ENCODE data around the gene RPL22L1. TPM values are rescaled to one million over a fixed set of nuclear protein-coding genes. Genes with fewer than 3 reads are reported as not detected.

RPL22L1 gene
- total RNA-seq, 1 donor from 2014 or later: 58.2 TPM

DNA sequence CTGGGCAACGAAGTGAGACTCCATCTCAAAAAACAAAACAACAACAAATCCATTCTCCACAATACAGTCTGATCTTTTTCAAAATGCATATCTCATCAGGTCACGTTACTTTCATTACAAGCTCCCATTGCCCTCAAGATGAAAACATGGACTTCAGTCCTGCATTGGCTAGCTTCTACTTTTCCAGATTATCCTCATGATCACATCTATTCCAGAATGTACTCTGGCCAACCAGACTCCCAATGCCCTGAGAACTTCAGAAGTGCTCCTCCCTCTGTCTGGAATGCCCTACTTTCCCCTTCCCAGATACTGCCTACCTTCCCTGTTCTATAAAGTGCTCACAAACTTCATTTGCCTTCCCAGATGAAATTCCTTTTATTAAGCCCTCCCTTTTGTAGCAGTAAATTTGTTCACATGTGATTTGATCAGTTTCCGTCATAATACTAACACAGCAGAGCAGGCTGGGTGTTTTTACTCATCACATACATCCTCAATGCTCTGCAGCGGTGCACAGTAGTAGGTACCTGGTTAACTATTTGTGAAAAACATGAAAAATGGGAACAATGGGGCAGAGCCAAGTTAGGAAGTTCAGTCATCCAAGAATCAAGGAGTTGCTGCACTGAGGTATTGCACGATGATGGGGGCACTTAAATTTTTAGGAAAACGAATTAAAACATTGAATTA, 5.3 kb downstream of the RPL22L1 start:
- Mint-ChIP-seq H3K27ac (ENCODE audit: unreplicated experiment) (no peak overlapping the region), H3K4me3 (ENCODE audit: unreplicated experiment) (no peak overlapping the region), H3K9me3 (ENCODE audit: low read depth) (no peaks in the 10 kb centered on the region), H3K4me1 (ENCODE audit: low read depth) (peaks cover 28% of the 10 kb centered on the region), H3K36me3 (ENCODE audit: low read depth) (peaks cover 15% of the 10 kb centered on the region), H3K27me3 (ENCODE audit: low read depth) (no peaks in the 10 kb centered on the region)
- DNase-seq (ENCODE audit: low spot score): no peak
- TF ChIP-seq, protein P1, sequence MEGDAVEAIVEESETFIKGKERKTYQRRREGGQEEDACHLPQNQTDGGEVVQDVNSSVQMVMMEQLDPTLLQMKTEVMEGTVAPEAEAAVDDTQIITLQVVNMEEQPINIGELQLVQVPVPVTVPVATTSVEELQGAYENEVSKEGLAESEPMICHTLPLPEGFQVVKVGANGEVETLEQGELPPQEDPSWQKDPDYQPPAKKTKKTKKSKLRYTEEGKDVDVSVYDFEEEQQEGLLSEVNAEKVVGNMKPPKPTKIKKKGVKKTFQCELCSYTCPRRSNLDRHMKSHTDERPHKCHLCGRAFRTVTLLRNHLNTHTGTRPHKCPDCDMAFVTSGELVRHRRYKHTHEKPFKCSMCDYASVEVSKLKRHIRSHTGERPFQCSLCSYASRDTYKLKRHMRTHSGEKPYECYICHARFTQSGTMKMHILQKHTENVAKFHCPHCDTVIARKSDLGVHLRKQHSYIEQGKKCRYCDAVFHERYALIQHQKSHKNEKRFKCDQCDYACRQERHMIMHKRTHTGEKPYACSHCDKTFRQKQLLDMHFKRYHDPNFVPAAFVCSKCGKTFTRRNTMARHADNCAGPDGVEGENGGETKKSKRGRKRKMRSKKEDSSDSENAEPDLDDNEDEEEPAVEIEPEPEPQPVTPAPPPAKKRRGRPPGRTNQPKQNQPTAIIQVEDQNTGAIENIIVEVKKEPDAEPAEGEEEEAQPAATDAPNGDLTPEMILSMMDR (IDR thresholded peaks at IDR 0.05): peak; percentile 11

DNA sequence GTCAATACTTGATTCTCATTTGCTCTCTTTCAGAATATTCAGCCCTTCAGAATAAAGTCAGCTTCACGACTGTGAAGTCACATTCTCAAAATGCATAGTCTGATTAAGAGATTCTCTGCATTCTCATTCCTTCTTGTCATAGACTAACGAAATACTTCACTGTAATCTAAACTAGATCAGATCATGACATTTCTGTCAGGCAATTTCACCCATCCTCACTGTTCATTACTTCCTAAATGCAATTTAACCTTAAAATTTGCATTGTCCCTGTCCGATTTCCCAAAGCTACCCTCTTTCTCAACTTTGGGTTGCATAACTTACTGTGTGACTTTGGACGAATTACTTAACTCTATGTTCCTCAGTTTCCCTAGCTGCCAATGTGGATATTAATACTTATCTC, 6.2 kb downstream of the RPL22L1 start:
- Mint-ChIP-seq H3K9me3 (ENCODE audit: low read depth) (no peaks in the 10 kb centered on the region), H3K4me1 (ENCODE audit: low read depth) (peaks cover 24% of the 10 kb centered on the region), H3K27ac (ENCODE audit: unreplicated experiment) (no peak overlapping the region), H3K27me3 (ENCODE audit: low read depth) (no peaks in the 10 kb centered on the region), H3K4me3 (ENCODE audit: unreplicated experiment) (no peak overlapping the region), H3K36me3 (ENCODE audit: low read depth) (peaks cover 15% of the 10 kb centered on the region)
- TF ChIP-seq, protein P1 (IDR thresholded peaks at IDR 0.05): no peak
- no peak for DNase-seq (ENCODE audit: low spot score)

DNA sequence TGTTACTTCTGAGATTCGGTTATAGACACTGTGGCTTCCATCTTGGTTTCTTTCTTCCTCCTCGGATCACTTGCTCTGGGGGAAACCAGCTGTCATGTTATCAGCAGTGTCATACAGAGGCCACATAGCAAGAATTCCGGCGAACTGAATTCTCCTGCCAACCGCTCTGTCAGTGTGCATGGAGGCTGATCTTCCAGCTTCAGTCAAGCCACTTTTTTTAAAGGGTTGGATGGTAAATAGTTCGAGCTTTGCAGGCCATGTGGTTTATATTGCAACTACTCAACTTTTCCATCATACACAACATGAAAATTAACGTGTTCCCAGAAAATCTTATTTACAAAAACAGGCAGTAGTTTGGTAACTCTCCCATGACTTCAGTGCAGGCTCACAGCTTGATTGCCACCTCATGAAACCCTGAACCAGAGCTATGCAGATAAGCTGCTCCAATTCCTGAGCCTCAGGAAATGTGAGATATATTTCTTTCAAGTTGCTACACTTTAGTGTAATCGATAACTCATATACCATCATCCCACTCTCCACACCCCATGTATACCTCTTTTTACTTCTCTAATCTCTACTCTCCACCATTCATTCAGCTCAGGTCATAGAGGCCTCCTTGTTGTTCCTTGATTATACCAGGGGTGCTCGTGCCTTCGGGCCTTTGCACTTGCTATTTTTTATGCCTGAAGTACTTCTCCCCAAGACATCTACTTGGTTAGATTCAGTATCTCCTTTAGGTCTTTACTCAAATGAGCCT, 7.2 kb downstream of the RPL22L1 start:
- Mint-ChIP-seq H3K27ac (ENCODE audit: unreplicated experiment) (no peak overlapping the region), H3K4me1 (ENCODE audit: low read depth) (peaks cover 24% of the 10 kb centered on the region), H3K9me3 (ENCODE audit: low read depth) (no peaks in the 10 kb centered on the region), H3K4me3 (ENCODE audit: unreplicated experiment) (no peak overlapping the region), H3K27me3 (ENCODE audit: low read depth) (no peaks in the 10 kb centered on the region), H3K36me3 (ENCODE audit: low read depth) (peaks cover 15% of the 10 kb centered on the region)
- TF ChIP-seq, protein P1 (IDR thresholded peaks at IDR 0.05): no peak
- no peak for DNase-seq (ENCODE audit: low spot score)

DNA sequence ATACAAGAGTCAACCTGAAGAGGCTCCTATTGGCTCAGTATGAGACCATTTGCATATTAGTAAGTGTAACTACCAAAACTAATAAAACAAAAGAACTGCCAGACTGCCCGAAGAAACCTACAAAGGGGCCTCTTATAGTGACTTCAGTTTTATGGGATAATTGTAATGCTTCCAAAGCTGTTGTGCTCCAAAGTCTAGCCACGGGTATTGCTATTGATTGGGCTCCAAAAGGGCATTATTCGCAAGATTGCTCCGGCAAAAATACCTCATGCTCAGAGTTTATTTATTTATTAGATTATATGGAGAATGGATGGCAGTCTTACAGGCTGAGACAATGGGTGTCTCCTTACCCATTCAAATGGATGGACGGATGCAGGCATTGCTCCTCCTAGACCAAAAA, 11.4 kb downstream of the RPL22L1 start:
- Mint-ChIP-seq H3K4me1 (ENCODE audit: low read depth) (peaks cover 16% of the 10 kb centered on the region), H3K4me3 (ENCODE audit: unreplicated experiment) (no peak overlapping the region), H3K9me3 (ENCODE audit: low read depth) (no peaks in the 10 kb centered on the region), H3K27ac (ENCODE audit: unreplicated experiment) (no peak overlapping the region), H3K27me3 (ENCODE audit: low read depth) (no peaks in the 10 kb centered on the region), H3K36me3 (ENCODE audit: low read depth) (no peaks in the 10 kb centered on the region)
- TF ChIP-seq, protein P1 (IDR thresholded peaks at IDR 0.05): no peak
- DNase-seq (ENCODE audit: low spot score): no peak

DNA sequence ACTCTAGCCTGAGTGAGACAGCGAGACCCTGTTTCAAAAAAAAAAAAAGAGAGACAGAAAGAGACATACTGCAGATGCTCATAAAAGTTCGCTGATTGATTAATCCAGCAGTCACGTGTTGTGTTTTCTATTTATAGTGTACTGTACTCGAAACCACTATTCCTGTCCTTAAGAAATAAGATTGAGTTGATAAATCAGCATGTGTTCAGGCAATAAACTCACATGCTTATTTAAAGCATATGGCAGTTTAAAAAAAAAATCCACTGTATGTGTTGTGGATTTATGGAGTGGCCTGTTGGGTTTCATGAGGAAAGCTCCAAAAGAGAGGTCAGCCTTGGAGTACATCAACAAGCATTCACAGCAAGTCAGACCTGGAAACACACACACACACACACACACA, 17.7 kb downstream of the RPL22L1 start:
- no peak overlapping the region for H3K27ac Mint-ChIP-seq (ENCODE audit: unreplicated experiment)
- H3K36me3 Mint-ChIP-seq (ENCODE audit: low read depth): no peaks in the 10 kb centered on the region
- no peaks in the 10 kb centered on the region for H3K9me3 Mint-ChIP-seq (ENCODE audit: low read depth)
- TF ChIP-seq, protein P1 (IDR thresholded peaks at IDR 0.05): no peak
- H3K4me3 Mint-ChIP-seq (ENCODE audit: unreplicated experiment): no peak overlapping the region
- no peaks in the 10 kb centered on the region for H3K4me1 Mint-ChIP-seq (ENCODE audit: low read depth)
- DNase-seq (ENCODE audit: low spot score): no peak
- H3K27me3 Mint-ChIP-seq (ENCODE audit: low read depth): no peaks in the 10 kb centered on the region
